ENCODE measurements around the gene NUDT14. TPM values are rescaled to one million over a fixed set of nuclear protein-coding genes. Genes with fewer than 3 reads are reported as not detected.

NUDT14 gene
- total and polyA plus RNA-seq, 4 experiments from 2014 or later = 10.5 to 20.2 (median 17.7) TPM

DNA sequence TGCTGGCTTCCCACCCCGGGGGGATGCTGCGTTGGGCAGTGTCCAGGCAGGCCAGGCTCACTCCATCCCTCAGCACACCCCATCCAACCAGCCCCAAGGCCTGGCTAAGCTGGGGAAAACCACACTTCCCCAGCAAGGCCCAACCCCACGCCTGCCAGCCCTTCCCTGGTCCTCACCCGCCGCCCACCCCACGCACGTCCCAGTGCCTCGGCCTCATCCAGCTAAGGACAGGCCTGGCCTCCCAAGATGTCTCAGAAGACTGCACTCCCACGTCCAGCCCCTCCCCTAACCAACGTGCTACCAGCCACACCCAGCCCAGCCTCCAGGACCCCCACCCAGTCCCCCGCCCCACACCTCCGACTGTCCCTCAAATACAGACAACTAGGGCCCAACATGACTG, 22.3 kb downstream of the NUDT14 start:
- H3K27ac ChIP-seq (ENCODE audit: low read depth, low read length) = no peak overlapping the region
- no peak overlapping the region for H3K4me3 ChIP-seq (ENCODE audit: low read length in 2 of 2)
- H3K4me1 Mint-ChIP-seq = no peaks in the 10 kb centered on the region
- POLR2A ChIA-PET (ENCODE audit: partially characterized antibody) = no interaction called here
- intact Hi-C loops (cut with micrococcal nuclease) = no loop called here
- no peaks in the 10 kb centered on the region for H3K36me3 Mint-ChIP-seq
- no peaks in the 10 kb centered on the region for H3K27me3 ChIP-seq (ENCODE audit: insufficient read depth, low read length)
- H3K27me3 Mint-ChIP-seq = no peaks in the 10 kb centered on the region
- H3K4me3 Mint-ChIP-seq = no peak overlapping the region
- DNase-seq = no peak
- CTCF ChIA-PET (ENCODE audit: partially characterized antibody) = no interaction called here
- H3K9me3 ChIP-seq (ENCODE audit: control insufficient read depth in 1 of 2, low read length in 2 of 2) = no peaks in the 10 kb centered on the region
- no peaks in the 10 kb centered on the region for H3K9me3 Mint-ChIP-seq
- H3K27ac Mint-ChIP-seq = no peak overlapping the region
- no peaks in the 10 kb centered on the region for H3K36me3 ChIP-seq (ENCODE audit: insufficient read depth, low read length)
- no peaks in the 10 kb centered on the region for H3K4me1 ChIP-seq (ENCODE audit: insufficient read depth, low read length)

DNA sequence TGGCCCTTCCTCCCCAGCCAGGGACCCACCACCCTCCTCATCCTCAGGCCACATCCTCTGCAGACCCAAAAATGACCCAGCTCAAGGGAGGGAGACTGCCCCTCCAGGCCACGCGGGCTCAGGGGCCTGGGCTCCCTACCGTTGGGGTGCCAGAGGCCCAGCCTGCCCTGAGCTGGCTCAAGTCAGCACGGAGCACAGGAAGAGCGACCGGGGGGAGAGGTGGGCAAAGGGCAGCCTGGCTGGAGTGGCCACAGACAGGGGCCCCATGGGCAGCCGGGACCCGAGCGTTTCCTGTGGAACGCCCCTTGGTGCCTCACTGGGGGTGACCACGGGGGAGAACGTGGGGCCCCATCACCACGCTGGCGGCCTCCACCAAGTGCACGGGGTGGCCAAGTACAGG, 23.2 kb downstream of the NUDT14 start:
- no peak for DNase-seq
- no peaks in the 10 kb centered on the region for H3K36me3 ChIP-seq (ENCODE audit: insufficient read depth, low read length)
- H3K4me3 ChIP-seq (ENCODE audit: low read length in 2 of 2) = no peak overlapping the region
- H3K4me1 ChIP-seq (ENCODE audit: insufficient read depth, low read length) = no peaks in the 10 kb centered on the region
- no peak overlapping the region for H3K4me3 Mint-ChIP-seq
- H3K27ac ChIP-seq (ENCODE audit: low read depth, low read length) = no peak overlapping the region
- ChIA-PET POLR2A (ENCODE audit: partially characterized antibody) (no interaction called here), CTCF (ENCODE audit: partially characterized antibody) (no interaction called here)
- H3K36me3 Mint-ChIP-seq = no peaks in the 10 kb centered on the region
- no peaks in the 10 kb centered on the region for H3K27me3 ChIP-seq (ENCODE audit: insufficient read depth, low read length)
- no peaks in the 10 kb centered on the region for H3K9me3 ChIP-seq (ENCODE audit: control insufficient read depth in 1 of 2, low read length in 2 of 2)
- H3K9me3 Mint-ChIP-seq = no peaks in the 10 kb centered on the region
- H3K27ac Mint-ChIP-seq = no peak overlapping the region
- no peaks in the 10 kb centered on the region for H3K4me1 Mint-ChIP-seq
- no peaks in the 10 kb centered on the region for H3K27me3 Mint-ChIP-seq
- intact Hi-C loops (cut with micrococcal nuclease) = no loop called here

DNA sequence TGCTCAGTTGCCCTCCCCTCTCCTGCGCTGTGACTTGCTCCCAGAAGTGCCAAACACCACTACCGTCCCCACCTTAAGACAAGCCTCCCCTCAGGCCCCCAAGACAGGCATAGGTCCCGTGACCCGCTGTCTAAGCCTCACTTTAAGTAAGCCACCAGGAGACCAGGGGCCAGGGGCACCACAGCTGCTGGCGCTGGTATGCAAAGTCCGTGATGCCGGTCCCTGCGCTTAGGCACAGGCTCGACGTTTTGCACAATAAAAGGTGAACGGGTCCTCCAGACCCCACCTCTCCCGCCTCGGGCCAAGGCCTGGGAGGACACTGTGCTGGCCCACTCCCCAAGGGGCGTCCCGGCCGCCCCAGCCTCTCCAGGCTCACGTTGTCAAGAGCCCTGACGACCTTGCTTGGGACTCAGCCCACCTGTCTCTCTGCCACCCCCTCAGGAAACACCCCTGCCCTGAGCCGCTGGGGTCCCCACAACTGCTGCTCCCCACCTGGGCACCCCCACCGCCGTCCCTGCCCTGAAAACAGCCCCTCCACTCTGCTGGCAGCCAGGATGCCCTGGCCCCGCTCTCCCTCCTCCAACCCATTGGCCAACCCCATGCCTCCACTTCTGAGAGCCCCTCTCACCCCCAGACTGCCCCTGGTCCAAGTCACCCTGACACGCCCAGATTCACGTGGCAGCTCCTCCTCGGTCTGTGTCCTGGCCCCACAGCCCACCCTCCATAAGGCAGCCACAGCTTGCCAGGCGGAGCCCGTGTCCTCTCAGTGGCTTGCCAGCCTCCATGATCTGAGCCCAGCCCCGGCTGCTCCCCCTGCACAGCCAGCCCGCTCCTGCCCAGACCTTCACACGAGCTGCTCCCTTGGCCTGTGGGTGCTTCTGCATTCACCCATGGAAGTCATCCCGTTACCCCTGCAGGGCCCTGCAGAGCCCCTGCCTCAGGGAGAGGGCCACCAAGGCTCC, 24.4 kb downstream of the NUDT14 start:
- intact Hi-C loops (cut with micrococcal nuclease) = no loop called here
- Histone ChIP-seq H3K36me3 (ENCODE audit: insufficient read depth, low read length) (no peaks in the 10 kb centered on the region), H3K4me3 (ENCODE audit: low read length in 2 of 2) (no peak overlapping the region), H3K27ac (ENCODE audit: low read depth, low read length) (no peak overlapping the region), H3K9me3 (ENCODE audit: control insufficient read depth in 1 of 2, low read length in 2 of 2) (no peaks in the 10 kb centered on the region), H3K4me1 (ENCODE audit: insufficient read depth, low read length) (no peaks in the 10 kb centered on the region), H3K27me3 (ENCODE audit: insufficient read depth, low read length) (no peaks in the 10 kb centered on the region)
- Mint-ChIP-seq H3K27ac (no peak overlapping the region), H3K9me3 (no peaks in the 10 kb centered on the region), H3K4me1 (no peaks in the 10 kb centered on the region), H3K27me3 (no peaks in the 10 kb centered on the region), H3K4me3 (no peak overlapping the region), H3K36me3 (no peaks in the 10 kb centered on the region)
- ChIA-PET CTCF (ENCODE audit: partially characterized antibody) (no interaction called here), POLR2A (ENCODE audit: partially characterized antibody) (no interaction called here)
- DNase-seq = no peak

DNA sequence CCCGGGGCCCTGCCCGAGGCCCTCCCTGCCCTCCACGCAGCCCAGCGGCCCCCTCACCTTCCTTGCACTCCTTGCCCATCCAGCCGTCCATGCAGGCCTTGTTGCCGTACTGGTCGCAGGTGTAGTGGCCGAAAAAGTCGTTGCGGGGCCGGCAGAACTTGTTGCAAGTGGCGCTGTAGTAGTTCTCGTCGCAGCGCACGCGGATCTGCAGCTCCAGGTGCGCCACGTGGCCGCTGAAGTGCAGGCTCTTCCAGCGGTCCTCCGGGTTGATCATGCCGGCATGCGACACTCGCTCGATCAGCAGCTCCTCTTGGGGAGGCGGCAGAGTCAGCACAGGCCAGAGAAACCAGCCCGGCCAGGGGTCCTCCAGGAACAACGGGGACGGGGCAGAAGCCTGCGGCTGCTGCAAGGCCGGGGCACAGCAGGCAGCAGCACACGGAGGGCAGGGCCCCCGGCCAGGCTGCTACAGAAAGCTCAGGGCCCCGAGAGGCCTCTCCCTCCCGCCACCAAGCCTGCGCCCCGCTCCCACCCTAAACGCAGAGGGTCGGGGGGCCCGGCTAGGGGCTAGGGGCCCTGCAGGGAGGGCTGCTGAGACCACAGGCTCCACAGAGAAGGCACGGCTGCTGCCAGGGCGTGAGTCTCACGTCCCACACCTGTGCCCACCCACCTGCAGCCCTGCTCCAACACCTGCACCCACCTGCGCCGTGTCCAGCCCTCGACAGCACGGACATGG, 25.3 kb downstream of the NUDT14 start:
- H3K27ac ChIP-seq (ENCODE audit: low read depth, low read length) = no peak overlapping the region
- H3K4me1 ChIP-seq (ENCODE audit: insufficient read depth, low read length) = no peaks in the 10 kb centered on the region
- Mint-ChIP-seq H3K36me3 (no peaks in the 10 kb centered on the region), H3K4me1 (no peaks in the 10 kb centered on the region), H3K27me3 (no peaks in the 10 kb centered on the region), H3K27ac (no peak overlapping the region), H3K4me3 (no peak overlapping the region), H3K9me3 (no peaks in the 10 kb centered on the region)
- no peak for DNase-seq
- ChIA-PET CTCF (ENCODE audit: partially characterized antibody) (no interaction called here), POLR2A (ENCODE audit: partially characterized antibody) (no interaction called here)
- no peaks in the 10 kb centered on the region for H3K27me3 ChIP-seq (ENCODE audit: insufficient read depth, low read length)
- H3K36me3 ChIP-seq (ENCODE audit: insufficient read depth, low read length) = no peaks in the 10 kb centered on the region
- intact Hi-C loops (cut with micrococcal nuclease) = no loop called here
- no peak overlapping the region for H3K4me3 ChIP-seq (ENCODE audit: low read length in 2 of 2)
- no peaks in the 10 kb centered on the region for H3K9me3 ChIP-seq (ENCODE audit: control insufficient read depth in 1 of 2, low read length in 2 of 2)

- no peak overlapping the region for H3K4me3 Mint-ChIP-seq
- no peak for DNase-seq
- CTCF ChIA-PET (ENCODE audit: partially characterized antibody) = no interaction called here
- POLR2A ChIA-PET (ENCODE audit: partially characterized antibody) = no interaction called here
- H3K36me3 ChIP-seq (ENCODE audit: insufficient read depth, low read length) = no peaks in the 10 kb centered on the region
- no peaks in the 10 kb centered on the region for H3K27me3 ChIP-seq (ENCODE audit: insufficient read depth, low read length)
- H3K27ac ChIP-seq (ENCODE audit: low read depth, low read length) = no peak overlapping the region
- H3K36me3 Mint-ChIP-seq = no peaks in the 10 kb centered on the region
- no peaks in the 10 kb centered on the region for H3K9me3 ChIP-seq (ENCODE audit: control insufficient read depth in 1 of 2, low read length in 2 of 2)
- intact Hi-C loops (cut with micrococcal nuclease) = no loop called here
- no peaks in the 10 kb centered on the region for H3K9me3 Mint-ChIP-seq
- H3K4me3 ChIP-seq (ENCODE audit: low read length in 2 of 2) = no peak overlapping the region
- H3K27ac Mint-ChIP-seq = no peak overlapping the region
- no peaks in the 10 kb centered on the region for H3K4me1 Mint-ChIP-seq
- H3K4me1 ChIP-seq (ENCODE audit: insufficient read depth, low read length) = no peaks in the 10 kb centered on the region
- no peaks in the 10 kb centered on the region for H3K27me3 Mint-ChIP-seq
Observed at GRCh38 chr14:105155071-105155651, 26.0 kb downstream of the NUDT14 start.

DNA sequence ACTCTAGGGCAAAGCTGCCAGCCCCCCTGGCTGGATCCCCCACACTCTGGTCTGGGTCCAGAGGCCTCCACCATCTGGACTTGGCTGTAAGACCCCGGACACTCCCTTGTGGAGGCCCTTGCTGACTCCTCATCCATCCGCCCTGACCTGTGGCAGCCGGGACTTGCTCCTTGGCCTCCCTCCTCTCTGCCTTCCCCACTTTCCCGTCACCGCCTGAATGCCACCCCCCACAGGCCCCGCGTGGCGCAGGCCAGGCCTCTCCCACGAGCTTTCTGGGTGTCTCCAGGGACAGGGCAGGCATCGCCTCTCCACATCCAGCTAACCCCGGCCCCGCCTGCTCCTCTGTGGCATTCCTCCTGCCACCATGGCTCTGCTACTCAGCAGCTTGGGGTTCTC, 26.6 kb downstream of the NUDT14 start:
- no peak overlapping the region for H3K4me3 Mint-ChIP-seq
- H3K9me3 Mint-ChIP-seq = no peaks in the 10 kb centered on the region
- no peaks in the 10 kb centered on the region for H3K36me3 Mint-ChIP-seq
- Histone ChIP-seq H3K4me3 (ENCODE audit: low read length in 2 of 2) (no peak overlapping the region), H3K36me3 (ENCODE audit: insufficient read depth, low read length) (no peaks in the 10 kb centered on the region), H3K27ac (ENCODE audit: low read depth, low read length) (no peak overlapping the region), H3K4me1 (ENCODE audit: insufficient read depth, low read length) (no peaks in the 10 kb centered on the region), H3K9me3 (ENCODE audit: control insufficient read depth in 1 of 2, low read length in 2 of 2) (no peaks in the 10 kb centered on the region), H3K27me3 (ENCODE audit: insufficient read depth, low read length) (no peaks in the 10 kb centered on the region)
- H3K27me3 Mint-ChIP-seq = no peaks in the 10 kb centered on the region
- H3K27ac Mint-ChIP-seq = no peak overlapping the region
- no peaks in the 10 kb centered on the region for H3K4me1 Mint-ChIP-seq
- ChIA-PET POLR2A (ENCODE audit: partially characterized antibody) (no interaction called here), CTCF (ENCODE audit: partially characterized antibody) (no interaction called here)
- DNase-seq = peak in 1 of 5 donors; percentile 2
- intact Hi-C loops (cut with micrococcal nuclease) = no loop called here

DNA sequence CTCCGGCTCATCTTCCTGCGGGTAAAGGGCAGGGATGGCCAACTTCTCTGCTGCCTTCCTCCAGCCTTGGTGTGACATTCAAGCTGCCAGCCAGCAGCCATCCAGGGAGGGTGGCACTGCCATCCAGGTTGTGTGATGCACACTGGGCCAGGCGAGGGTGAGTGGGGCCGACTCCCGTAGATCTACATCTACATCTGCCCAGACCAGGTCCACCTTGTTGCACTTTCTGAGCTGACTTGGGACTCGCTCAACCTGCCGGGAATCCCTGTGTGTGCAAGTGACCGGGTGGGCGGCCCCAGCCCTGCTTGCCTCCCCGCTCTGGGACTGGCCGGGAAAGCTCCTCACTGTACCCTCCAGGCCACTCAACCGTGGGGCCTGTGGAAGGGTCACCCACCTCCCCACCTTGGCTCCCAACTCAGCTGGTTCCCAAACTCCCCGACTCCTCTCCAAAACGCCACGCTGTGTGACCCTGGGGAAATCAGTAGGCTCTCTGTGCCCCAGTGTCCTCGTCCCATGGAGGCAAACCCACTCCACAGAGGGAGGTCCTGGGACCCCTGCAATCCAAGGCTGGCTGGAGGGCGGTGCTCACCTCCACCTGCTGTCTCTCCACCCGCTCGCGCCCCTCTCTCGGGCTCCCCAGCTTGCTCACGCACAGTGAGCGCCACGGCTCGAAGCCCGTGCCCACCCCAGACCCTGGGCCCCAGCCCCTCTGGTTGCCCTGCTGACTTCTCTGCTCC, 27.2 kb downstream of the NUDT14 start:
- ChIA-PET POLR2A (ENCODE audit: partially characterized antibody) (no interaction called here), CTCF (ENCODE audit: partially characterized antibody) (no interaction called here)
- intact Hi-C loops (cut with micrococcal nuclease) = no loop called here
- Mint-ChIP-seq H3K27ac (no peak overlapping the region), H3K27me3 (no peaks in the 10 kb centered on the region), H3K4me3 (no peak overlapping the region), H3K36me3 (no peaks in the 10 kb centered on the region), H3K4me1 (no peaks in the 10 kb centered on the region), H3K9me3 (no peaks in the 10 kb centered on the region)
- no peak overlapping the region for H3K4me3 ChIP-seq (ENCODE audit: low read length in 2 of 2)
- no peaks in the 10 kb centered on the region for H3K4me1 ChIP-seq (ENCODE audit: insufficient read depth, low read length)
- H3K9me3 ChIP-seq (ENCODE audit: control insufficient read depth in 1 of 2, low read length in 2 of 2) = no peaks in the 10 kb centered on the region
- DNase-seq = peak in 1 of 5 donors; percentile 19
- no peaks in the 10 kb centered on the region for H3K36me3 ChIP-seq (ENCODE audit: insufficient read depth, low read length)
- no peak overlapping the region for H3K27ac ChIP-seq (ENCODE audit: low read depth, low read length)
- no peaks in the 10 kb centered on the region for H3K27me3 ChIP-seq (ENCODE audit: insufficient read depth, low read length)
